HCT116 (cell line): ENCODE results near the gene ZNF624. TPM values are rescaled to one million over a fixed set of nuclear protein-coding genes. Genes with fewer than 3 reads are reported as not detected.

Experiments
- ATAC-seq: fragments of 200-7000 bp; cut with Tn5 transposase; 2 replicates; pipeline ENCODE4 v1.9.1; 2020; ENCODE audit warnings: mild to moderate bottlenecking, moderate library complexity
- BruUV-seq: library from RNA; stranded (reverse); fragments of 400-500 nt; replicated peaks from 2 replicates; lab custom pipeline; 2021; lab: Mats Ljungman, UMichigan
- CTCF ChIA-PET: fragments of 300-600 bp; sonication (Branson Sonifier 250); formaldehyde crosslinking; loops from one replicate; lab custom pipeline; 2021; ENCODE audit warnings: antibody characterized with exemption; lab: Charles Lee
- POLR2A ChIA-PET: fragments of 300-600, 350-600 bp; sonication (Branson Sonifier 250); formaldehyde crosslinking; loops from one replicate; lab custom pipeline; 2021; ENCODE audit warnings: antibody characterized with exemption; lab: Charles Lee
- RAD21 ChIA-PET, 2 experiments: fragments of 300-600 bp; sonication (Branson Sonifier 250); formaldehyde crosslinking; loops; one replicate each; lab custom pipeline; 2023; ENCODE audit warnings: low total read pairs in 2 of 2; ENCODE audit not compliant: uncharacterized antibody in 2 of 2, unreplicated experiment in 2 of 2, low non-redundant PET in 1 of 2; lab: Charles Lee
- DNase-seq: peaks from one replicate; pipeline ENCODE4 v3.0.0-alpha.2; 2010; ENCODE audit warnings: low read depth, low spot score
- H2AFZ ChIP-seq: fragments of 200-600 bp; shearing (Covaris generic), sonication (generic); 2 replicates; pipeline ENCODE4 v1.6.1; 2017; ENCODE audit warnings: low read depth, mixed run types, mixed read lengths, antibody characterized with exemption, low read length; ENCODE audit not compliant: poor library complexity, severe bottlenecking
- H3K27ac ChIP-seq: 2 replicates; pipeline ENCODE4 v1.5.1; 2012; ENCODE audit warnings: low read depth, low read length
- H3K27me3 ChIP-seq: fragments of 200-600 bp; sonication (generic); 2 replicates; pipeline ENCODE4 v1.6.1; 2016; ENCODE audit warnings: mixed run types, low read length, mixed read lengths; ENCODE audit not compliant: insufficient read depth
- H3K36me3 ChIP-seq, 2 experiments: fragments of 200-500 bp in 1 of 2; fragments of 200-600 bp in 1 of 2; sonication (Bioruptor generic) in 1 of 2; sonication (generic) in 1 of 2; 2 replicates each; pipeline versions ENCODE4 v1.5.1 to v1.6.1; 2014 to 2016; ENCODE audit warnings: low read length in 2 of 2, inconsistent platforms in 1 of 2, mixed read lengths in 1 of 2, mixed run types in 1 of 2; ENCODE audit not compliant: insufficient read depth in 2 of 2, control insufficient read depth in 1 of 2
- H3K4me1 ChIP-seq, 2 experiments: fragments of 200-600 bp in 1 of 2; sonication (generic) in 1 of 2; 2 replicates each; pipeline versions ENCODE4 v1.5.1 to v1.6.1; 2012 to 2017; ENCODE audit warnings: low read length in 2 of 2, inconsistent platforms in 1 of 2, mild to moderate bottlenecking in 1 of 2, mixed read lengths in 1 of 2, mixed run types in 1 of 2, moderate library complexity in 1 of 2; ENCODE audit not compliant: insufficient read depth in 2 of 2, control insufficient read depth in 1 of 2
- H3K4me2 ChIP-seq: fragments of 200-600 bp; sonication (generic); 2 replicates; pipeline ENCODE4 v1.6.1; 2017; ENCODE audit warnings: mixed run types, low read length, mixed read lengths
- H3K4me3 ChIP-seq, 2 experiments: fragments of 200-600 bp in 1 of 2; sonication (generic) in 1 of 2; replicated peaks in 1 of 2; 2 replicates each; pipeline ENCODE4 v1.5.1; 2011 to 2016; ENCODE audit warnings: low read length in 2 of 2, control low read depth in 1 of 2, low read depth in 1 of 2, mild to moderate bottlenecking in 1 of 2, mixed read lengths in 1 of 2, mixed run types in 1 of 2
- H3K79me2 ChIP-seq: fragments of 200-600 bp; sonication (generic); 2 replicates; pipeline ENCODE4 v1.6.1; 2017; ENCODE audit warnings: mild to moderate bottlenecking, mixed run types, low read length, moderate library complexity, mixed read lengths; ENCODE audit not compliant: insufficient read depth
- H3K9ac ChIP-seq: fragments of 200-600 bp; sonication (generic); 2 replicates; pipeline ENCODE4 v1.6.1; 2016; ENCODE audit warnings: low read length, mixed read lengths
- H3K9me2 ChIP-seq: fragments of 200-600 bp; sonication (generic), shearing (Covaris generic); 2 replicates; pipeline ENCODE4 v1.6.1; 2017; ENCODE audit warnings: mixed run types, mild to moderate bottlenecking, moderate library complexity; ENCODE audit not compliant: insufficient read depth
- H3K9me3 ChIP-seq, 2 experiments: fragments of 200-500 bp in 1 of 2; fragments of 200-600 bp in 1 of 2; sonication (Bioruptor generic) in 1 of 2; sonication (generic) in 1 of 2; 2 replicates each; pipeline ENCODE4 v1.6.1; 2014 to 2017; ENCODE audit warnings: low read length in 2 of 2, mixed read lengths in 2 of 2, inconsistent platforms in 1 of 2, low read depth in 1 of 2, mild to moderate bottlenecking in 1 of 2, mixed run types in 1 of 2, moderate library complexity in 1 of 2; ENCODE audit not compliant: control insufficient read depth in 1 of 2, insufficient read depth in 1 of 2
- H4K20me1 ChIP-seq: fragments of 200-600 bp; sonication (generic), shearing (Covaris generic); 2 replicates; pipeline ENCODE4 v1.6.1; 2017; ENCODE audit warnings: mixed run types, mild to moderate bottlenecking, moderate library complexity; ENCODE audit not compliant: insufficient read depth
- CBX3 ChIP-seq: IDR thresholded peaks from 2 replicates; pipeline ENCODE4 v1.6.1; 2012; ENCODE audit warnings: low read depth
- EGR1 ChIP-seq: IDR thresholded peaks from 2 replicates; pipeline ENCODE4 v1.6.1; 2012; ENCODE audit warnings: low read depth
- ELF1 ChIP-seq: IDR thresholded peaks from 2 replicates; pipeline ENCODE4 v1.6.1; 2012; ENCODE audit warnings: low read depth, borderline replicate concordance
- EZH2phosphoT487 ChIP-seq: fragments of 200-600 bp; IDR thresholded peaks from 2 replicates; pipeline ENCODE4 v1.6.1; 2018; ENCODE audit warnings: antibody characterized with exemption, borderline replicate concordance
- POLR2A ChIP-seq: IDR thresholded peaks from 2 replicates; pipeline ENCODE4 v1.7.0; 2011; ENCODE audit warnings: borderline replicate concordance; ENCODE audit not compliant: insufficient read depth, insufficient read length; ENCODE audit errors: extremely low read depth
- POLR2AphosphoS5 ChIP-seq: IDR thresholded peaks from 2 replicates; pipeline ENCODE4 v1.6.1; 2011; ENCODE audit warnings: mild to moderate bottlenecking, low read depth, low read length, moderate library complexity
- RAD21 ChIP-seq: IDR thresholded peaks from 2 replicates; pipeline ENCODE4 v1.6.1; 2012; ENCODE audit warnings: low read depth, mild to moderate bottlenecking
- SP1 ChIP-seq: IDR thresholded peaks from 2 replicates; pipeline ENCODE4 v1.6.1; 2012; ENCODE audit warnings: low read depth
- TCF7L2 ChIP-seq: IDR thresholded peaks from 2 replicates; pipeline ENCODE4 v1.7.0; 2011; ENCODE audit warnings: borderline replicate concordance, inconsistent platforms; ENCODE audit not compliant: insufficient read depth, insufficient read length; ENCODE audit errors: extremely low read depth
- YY1 ChIP-seq: IDR thresholded peaks from 2 replicates; pipeline ENCODE4 v1.6.1; 2011; ENCODE audit warnings: low read length, low read depth, moderate library complexity, mild to moderate bottlenecking; ENCODE audit not compliant: insufficient replicate concordance; ENCODE audit errors: extremely low read depth
- intact Hi-C: fragments of 100-400 bp; cut with micrococcal nuclease; formaldehyde crosslinking; loops from 2 replicates; pipeline ENCODE4 v1.10.0; 2022
- total RNA-seq: library from RNA; stranded (reverse); gene quantifications from one replicate; pipeline ENCODE4 v1.2.1, GENCODE V29; 2021; ENCODE audit not compliant: unreplicated experiment
- TF ChIP-seq, protein P1 (sequence below): IDR thresholded peaks from 2 replicates; pipeline ENCODE4 v1.6.1; 2012
- TF ChIP-seq, protein P2 (sequence below): IDR thresholded peaks from 2 replicates; pipeline ENCODE4 v1.6.1; 2012; ENCODE audit warnings: low read depth
- TF ChIP-seq, protein P3 (sequence below), 3 experiments: fragments of 200-600 bp in 1 of 3; sonication (generic) in 1 of 3; IDR thresholded peaks in 2 of 3; conservative IDR thresholded peaks in 1 of 3; 2 replicates each; pipeline ENCODE4 v1.5.1; 2012 to 2017; ENCODE audit warnings: low read depth in 2 of 3, low read length in 2 of 3, antibody characterized with exemption in 1 of 3, borderline replicate concordance in 1 of 3, control low read depth in 1 of 3, mild to moderate bottlenecking in 1 of 3, mixed read lengths in 1 of 3, mixed run types in 1 of 3, moderate library complexity in 1 of 3; ENCODE audit not compliant: insufficient read depth in 1 of 3
- TF ChIP-seq, protein P4 (sequence below): IDR thresholded peaks from 2 replicates; pipeline ENCODE4 v1.6.1; 2012

Gene ZNF624
- total RNA-seq, 1 experiment from 2014 or later, result 2.9 TPM

DNA sequence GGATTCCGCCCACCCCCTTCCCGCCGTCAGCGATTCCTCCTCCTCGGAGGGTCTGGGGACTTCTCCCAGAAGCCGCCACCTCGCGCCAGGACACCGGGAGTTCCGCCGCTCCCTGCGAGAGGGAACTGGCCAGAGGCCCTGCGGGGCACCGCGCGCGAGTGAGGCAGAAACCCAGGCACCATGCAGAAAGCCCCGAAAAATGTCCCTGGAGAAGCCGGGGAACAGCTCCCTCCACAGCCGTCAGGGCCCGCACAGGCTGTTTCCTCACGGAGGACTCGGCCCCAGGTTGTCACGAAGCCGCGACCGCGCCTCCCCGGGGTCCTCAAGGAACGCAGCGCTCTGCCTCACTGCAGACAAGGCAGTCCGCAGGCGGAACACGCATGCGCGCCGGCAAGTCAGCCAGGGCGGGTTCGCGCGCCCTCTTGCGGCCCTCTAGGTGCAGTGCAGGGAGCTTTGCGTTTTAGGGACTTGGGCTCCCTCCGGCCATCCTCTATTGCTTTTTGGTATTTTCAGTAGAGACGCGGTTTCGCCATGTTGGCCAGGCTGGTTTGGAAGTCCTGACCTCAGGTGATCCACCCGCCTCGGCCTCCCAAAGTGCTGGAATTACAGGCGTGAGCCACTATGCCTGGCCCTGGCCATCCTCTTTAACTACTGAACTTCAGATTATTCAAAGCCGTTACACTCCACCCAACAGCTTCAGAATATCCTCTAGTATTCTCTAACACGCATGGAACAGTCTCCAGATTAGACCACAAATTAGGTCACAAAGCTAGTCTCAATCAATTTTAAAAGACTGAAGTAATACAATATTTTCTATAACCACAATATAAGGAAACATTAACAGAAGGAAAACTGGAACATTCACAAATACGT, 64.3 kb downstream of the ZNF624 start:
- H3K9me3 ChIP-seq, result peaks cover 7 to 8% of the 10 kb centered on the region in 2 experiments; a peak in 3 of 4 replicates
- H3K79me2 ChIP-seq, result no peaks in the 10 kb centered on the region
- H3K4me1 ChIP-seq, result peaks cover 0 to 2% of the 10 kb centered on the region in 2 experiments; a peak in 1 of 4 replicates
- BruUV-seq, result no TSS peak
- H3K27me3 ChIP-seq, result no peaks in the 10 kb centered on the region
- no peak overlapping the region for H3K9ac ChIP-seq
- no peak overlapping the region for H3K4me3 ChIP-seq
- peak overlapping the region; percentile 79 for H2AFZ ChIP-seq
- POLR2A ChIA-PET, result interaction anchor here (1.6 kb wide), 1 partner anchor 151 kb away, joined by 3 read pairs; no protein-coding TSS in a partner anchor
- peak; percentile 93 for ATAC-seq
- DNase-seq, result peak; percentile 64
- intact Hi-C loops, result no loop called here
- TF ChIP-seq, protein P1, sequence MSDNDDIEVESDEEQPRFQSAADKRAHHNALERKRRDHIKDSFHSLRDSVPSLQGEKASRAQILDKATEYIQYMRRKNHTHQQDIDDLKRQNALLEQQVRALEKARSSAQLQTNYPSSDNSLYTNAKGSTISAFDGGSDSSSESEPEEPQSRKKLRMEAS, result no peak
- TF ChIP-seq, protein P2, sequence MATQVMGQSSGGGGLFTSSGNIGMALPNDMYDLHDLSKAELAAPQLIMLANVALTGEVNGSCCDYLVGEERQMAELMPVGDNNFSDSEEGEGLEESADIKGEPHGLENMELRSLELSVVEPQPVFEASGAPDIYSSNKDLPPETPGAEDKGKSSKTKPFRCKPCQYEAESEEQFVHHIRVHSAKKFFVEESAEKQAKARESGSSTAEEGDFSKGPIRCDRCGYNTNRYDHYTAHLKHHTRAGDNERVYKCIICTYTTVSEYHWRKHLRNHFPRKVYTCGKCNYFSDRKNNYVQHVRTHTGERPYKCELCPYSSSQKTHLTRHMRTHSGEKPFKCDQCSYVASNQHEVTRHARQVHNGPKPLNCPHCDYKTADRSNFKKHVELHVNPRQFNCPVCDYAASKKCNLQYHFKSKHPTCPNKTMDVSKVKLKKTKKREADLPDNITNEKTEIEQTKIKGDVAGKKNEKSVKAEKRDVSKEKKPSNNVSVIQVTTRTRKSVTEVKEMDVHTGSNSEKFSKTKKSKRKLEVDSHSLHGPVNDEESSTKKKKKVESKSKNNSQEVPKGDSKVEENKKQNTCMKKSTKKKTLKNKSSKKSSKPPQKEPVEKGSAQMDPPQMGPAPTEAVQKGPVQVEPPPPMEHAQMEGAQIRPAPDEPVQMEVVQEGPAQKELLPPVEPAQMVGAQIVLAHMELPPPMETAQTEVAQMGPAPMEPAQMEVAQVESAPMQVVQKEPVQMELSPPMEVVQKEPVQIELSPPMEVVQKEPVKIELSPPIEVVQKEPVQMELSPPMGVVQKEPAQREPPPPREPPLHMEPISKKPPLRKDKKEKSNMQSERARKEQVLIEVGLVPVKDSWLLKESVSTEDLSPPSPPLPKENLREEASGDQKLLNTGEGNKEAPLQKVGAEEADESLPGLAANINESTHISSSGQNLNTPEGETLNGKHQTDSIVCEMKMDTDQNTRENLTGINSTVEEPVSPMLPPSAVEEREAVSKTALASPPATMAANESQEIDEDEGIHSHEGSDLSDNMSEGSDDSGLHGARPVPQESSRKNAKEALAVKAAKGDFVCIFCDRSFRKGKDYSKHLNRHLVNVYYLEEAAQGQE, result no peak
- no peak for TF ChIP-seq EGR1
- TF ChIP-seq POLR2A, result no peak
- TF ChIP-seq RAD21, result peak; percentile 65
- no peak for TF ChIP-seq TCF7L2
- TF ChIP-seq POLR2AphosphoS5, result no peak
- TF ChIP-seq YY1, result no peak
- no peak for TF ChIP-seq ELF1
- no peak for TF ChIP-seq EZH2phosphoT487
- no peak for TF ChIP-seq CBX3
- no peak for TF ChIP-seq SP1
- TF ChIP-seq, protein P3, sequence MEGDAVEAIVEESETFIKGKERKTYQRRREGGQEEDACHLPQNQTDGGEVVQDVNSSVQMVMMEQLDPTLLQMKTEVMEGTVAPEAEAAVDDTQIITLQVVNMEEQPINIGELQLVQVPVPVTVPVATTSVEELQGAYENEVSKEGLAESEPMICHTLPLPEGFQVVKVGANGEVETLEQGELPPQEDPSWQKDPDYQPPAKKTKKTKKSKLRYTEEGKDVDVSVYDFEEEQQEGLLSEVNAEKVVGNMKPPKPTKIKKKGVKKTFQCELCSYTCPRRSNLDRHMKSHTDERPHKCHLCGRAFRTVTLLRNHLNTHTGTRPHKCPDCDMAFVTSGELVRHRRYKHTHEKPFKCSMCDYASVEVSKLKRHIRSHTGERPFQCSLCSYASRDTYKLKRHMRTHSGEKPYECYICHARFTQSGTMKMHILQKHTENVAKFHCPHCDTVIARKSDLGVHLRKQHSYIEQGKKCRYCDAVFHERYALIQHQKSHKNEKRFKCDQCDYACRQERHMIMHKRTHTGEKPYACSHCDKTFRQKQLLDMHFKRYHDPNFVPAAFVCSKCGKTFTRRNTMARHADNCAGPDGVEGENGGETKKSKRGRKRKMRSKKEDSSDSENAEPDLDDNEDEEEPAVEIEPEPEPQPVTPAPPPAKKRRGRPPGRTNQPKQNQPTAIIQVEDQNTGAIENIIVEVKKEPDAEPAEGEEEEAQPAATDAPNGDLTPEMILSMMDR (IDR thresholded peaks at IDR 0.05 in 2 of 3, conservative IDR thresholded peaks at IDR 0.05 in 1 of 3; ENCODE audit: borderline replicate concordance in 1 of 3, insufficient read depth in 1 of 3, low read depth in 2 of 3, low read length in 2 of 3), result peak; percentile 55 to 97 (median 89); a peak in 5 of 6 replicates
- TF ChIP-seq, protein P4, sequence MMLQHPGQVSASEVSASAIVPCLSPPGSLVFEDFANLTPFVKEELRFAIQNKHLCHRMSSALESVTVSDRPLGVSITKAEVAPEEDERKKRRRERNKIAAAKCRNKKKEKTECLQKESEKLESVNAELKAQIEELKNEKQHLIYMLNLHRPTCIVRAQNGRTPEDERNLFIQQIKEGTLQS, result no peak
- H4K20me1 ChIP-seq, result no peaks in the 10 kb centered on the region
- CTCF ChIA-PET, result interaction anchor here (0.8 kb wide), 1 partner anchor 99 kb away, joined by 3 read pairs; no protein-coding TSS in a partner anchor
- RAD21 ChIA-PET, result no interaction called here
- peak overlapping the region; percentile 32 for H3K4me2 ChIP-seq
- H3K36me3 ChIP-seq, result no peaks in the 10 kb centered on the region
- H3K9me2 ChIP-seq, result no peaks in the 10 kb centered on the region
- no peak overlapping the region for H3K27ac ChIP-seq
